Ascending aorta (tissue), 2 donors: Measurements from ENCODE around the gene ZNF263. TPM values are rescaled to one million over a fixed set of nuclear protein-coding genes. Genes with fewer than 3 reads are reported as not detected.

Experiments
- DNase-seq, 2 donors: peaks; one replicate each; pipeline ENCODE4 v3.0.0-alpha.2; 2019; ENCODE audit warnings: low spot score in 2 of 2
- H3K27ac ChIP-seq, 2 donors: fragments of 200-600 bp; sonication (generic); one replicate each; pipeline ENCODE4 v1.5.1; 2016 to 2017; ENCODE audit warnings: mild to moderate bottlenecking in 1 of 2
- H3K27me3 ChIP-seq: fragments of 200-600 bp; sonication (generic); one replicate; pipeline ENCODE4 v1.5.1; 2017
- H3K36me3 ChIP-seq, 2 donors: fragments of 200-600 bp; sonication (generic); one replicate each; pipeline ENCODE4 v1.5.1; 2016
- H3K4me1 ChIP-seq, 2 donors: fragments of 200-600 bp; sonication (generic); one replicate each; pipeline ENCODE4 v1.5.1; 2016 to 2017; ENCODE audit warnings: mild to moderate bottlenecking in 1 of 2
- H3K4me3 ChIP-seq, 2 donors: fragments of 200-600 bp; sonication (generic); one replicate each; pipeline ENCODE4 v1.5.1; 2016 to 2017; ENCODE audit warnings: mild to moderate bottlenecking in 1 of 2
- H3K9me3 ChIP-seq, 2 donors: fragments of 200-600 bp; sonication (generic); one replicate each; pipeline ENCODE4 v1.5.1; 2016
- CTCF ChIP-seq, 3 experiments: fragments of 200-600 bp in 2 of 3; fragments of 450-650 bp in 1 of 3; sonication (generic) in 2 of 3; IDR thresholded peaks; one replicate each; pipeline ENCODE4 v1.5.1; 2016 to 2019; ENCODE audit warnings: antibody characterized with exemption in 3 of 3, mild to moderate bottlenecking in 1 of 3, moderate library complexity in 1 of 3
- intact Hi-C: fragments of 100-400 bp; cut with DNase I; formaldehyde crosslinking; loops from one replicate; pipeline ENCODE4 v1.15.1; 2023
- total RNA-seq: library from RNA; depleted of rRNA; stranded (reverse); fragments of >200 nt; gene quantifications from one replicate; pipeline ENCODE4 v1.1.0, GENCODE V29; 2016

ZNF263 gene
- total RNA-seq, 1 donor from 2014 or later, result 61.8 TPM

DNA sequence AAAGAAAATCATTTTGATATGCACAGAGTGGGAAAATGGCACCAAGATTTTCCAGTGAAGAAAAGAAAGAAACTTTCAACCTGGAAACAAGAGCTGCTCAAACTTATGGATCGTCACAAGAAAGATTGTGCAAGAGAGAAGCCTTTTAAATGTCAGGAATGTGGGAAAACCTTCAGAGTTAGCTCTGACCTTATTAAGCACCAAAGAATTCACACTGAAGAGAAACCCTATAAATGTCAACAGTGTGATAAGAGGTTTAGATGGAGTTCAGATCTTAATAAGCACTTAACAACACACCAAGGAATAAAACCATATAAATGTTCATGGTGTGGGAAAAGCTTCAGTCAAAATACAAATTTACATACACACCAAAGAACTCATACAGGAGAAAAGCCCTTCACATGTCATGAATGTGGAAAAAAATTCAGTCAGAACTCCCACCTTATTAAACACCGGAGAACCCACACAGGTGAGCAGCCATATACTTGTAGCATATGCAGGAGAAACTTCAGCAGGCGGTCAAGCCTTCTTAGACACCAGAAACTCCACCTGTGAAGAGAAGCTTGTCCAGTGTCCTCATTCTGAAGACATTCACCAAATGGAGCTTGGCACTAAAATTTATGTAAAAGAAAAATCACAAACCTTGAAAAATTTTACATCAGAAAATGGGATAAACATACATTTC, 34.2 kb downstream of the ZNF263 start:
- Histone ChIP-seq H3K4me3 (no peak overlapping the region), H3K36me3 (peaks cover 39 to 71% of the 10 kb centered on the region in 2 donors), H3K9me3 (peaks cover 93 to 100% of the 10 kb centered on the region in 2 donors), H3K4me1 (no peaks in the 10 kb centered on the region), H3K27me3 (no peaks in the 10 kb centered on the region), H3K27ac (no peak overlapping the region)
- no peak for DNase-seq
- no peak for TF ChIP-seq CTCF (IDR thresholded peaks at IDR 0.05)
- intact Hi-C loops, result no loop called here

GRCh38 chr16:3321816-3322215, 38.5 kb downstream of the ZNF263 start:
- Histone ChIP-seq H3K9me3 (peaks cover 71 to 84% of the 10 kb centered on the region in 2 donors), H3K27ac (no peak overlapping the region), H3K27me3 (no peaks in the 10 kb centered on the region), H3K36me3 (peaks cover 12 to 28% of the 10 kb centered on the region in 2 donors), H3K4me3 (no peak overlapping the region), H3K4me1 (no peaks in the 10 kb centered on the region)
- intact Hi-C loops, result no loop called here
- TF ChIP-seq CTCF (IDR thresholded peaks at IDR 0.05), result no peak
- DNase-seq, result no peak

GRCh38 chr16:3327514-3327913, 44.2 kb downstream of the ZNF263 start:
- H3K9me3 ChIP-seq, result peaks cover 18 to 36% of the 10 kb centered on the region in 2 donors
- H3K4me3 ChIP-seq, result no peak overlapping the region
- H3K27ac ChIP-seq, result no peak overlapping the region
- intact Hi-C loops, result no loop called here
- no peak for DNase-seq
- no peaks in the 10 kb centered on the region for H3K36me3 ChIP-seq
- H3K27me3 ChIP-seq, result no peaks in the 10 kb centered on the region
- no peak for TF ChIP-seq CTCF (IDR thresholded peaks at IDR 0.05)
- H3K4me1 ChIP-seq, result no peaks in the 10 kb centered on the region

DNA sequence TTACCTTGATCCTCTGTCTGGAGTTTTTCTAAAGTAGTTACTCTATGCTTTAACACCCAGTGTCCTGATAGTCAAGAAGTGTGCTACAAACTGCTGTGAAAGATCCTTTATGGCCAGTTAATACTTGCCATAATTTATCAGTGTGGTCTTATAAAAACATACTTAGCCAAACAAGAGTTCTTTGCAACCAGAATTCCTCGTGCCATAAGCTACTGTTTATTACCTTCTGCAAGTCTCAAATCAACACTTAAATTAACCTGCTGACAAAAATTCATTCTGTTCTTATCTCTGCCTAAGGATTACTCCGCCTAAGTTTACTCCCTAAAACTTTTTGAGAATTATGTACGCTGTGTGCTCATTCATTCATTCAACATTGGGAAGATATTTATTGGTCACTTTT, 44.8 kb downstream of the ZNF263 start:
- Histone ChIP-seq H3K4me3 (no peak overlapping the region), H3K9me3 (peaks cover 12 to 30% of the 10 kb centered on the region in 2 donors), H3K4me1 (no peaks in the 10 kb centered on the region), H3K27me3 (no peaks in the 10 kb centered on the region), H3K36me3 (no peaks in the 10 kb centered on the region), H3K27ac (no peak overlapping the region)
- intact Hi-C loops, result no loop called here
- TF ChIP-seq CTCF (IDR thresholded peaks at IDR 0.05), result no peak
- DNase-seq, result no peak

- Histone ChIP-seq H3K27ac (no peak overlapping the region), H3K4me1 (no peaks in the 10 kb centered on the region), H3K9me3 (peaks cover 6 to 27% of the 10 kb centered on the region in 2 donors), H3K36me3 (no peaks in the 10 kb centered on the region), H3K27me3 (no peaks in the 10 kb centered on the region), H3K4me3 (no peak overlapping the region)
- no peak for TF ChIP-seq CTCF (IDR thresholded peaks at IDR 0.05)
- intact Hi-C loops, result no loop called here
- DNase-seq, result no peak
Observed at GRCh38 chr16:3328643-3329042, 45.4 kb downstream of the ZNF263 start.

Other genes with a start within 250 kb of the ZNF263 start
- gene BICDL2, start 246.5 kb upstream of the ZNF263 start, total RNA-seq, result not detected
- 0.21 TPM for gene MMP25, start 236.9 kb upstream of the ZNF263 start, total RNA-seq
- gene IL32, start 217.9 kb upstream of the ZNF263 start, total RNA-seq, result 139 TPM
- not detected for gene ZSCAN10, start 184.2 kb upstream of the ZNF263 start, total RNA-seq
- 49.8 TPM for gene ZNF205, start 170.9 kb upstream of the ZNF263 start, total RNA-seq
- gene ZNF213, start 148.5 kb upstream of the ZNF263 start, total RNA-seq, result 25.3 TPM
- not detected for gene OR1F1, start 95.3 kb upstream of the ZNF263 start, total RNA-seq
- gene ZNF200, start 48.3 kb upstream of the ZNF263 start, total RNA-seq, result 14.6 TPM
- 1.1 TPM for gene MEFV, start 26.9 kb upstream of the ZNF263 start, total RNA-seq
- 1.6 TPM for gene TIGD7, start 21.9 kb downstream of the ZNF263 start, total RNA-seq
- gene ZNF75A, start 22.0 kb downstream of the ZNF263 start, total RNA-seq, result 8.3 TPM
- not detected for gene OR2C1, start 72.4 kb downstream of the ZNF263 start, total RNA-seq
- 4.2 TPM for gene ZSCAN32, start 117.5 kb downstream of the ZNF263 start, total RNA-seq
- 16.0 TPM for gene ZNF174, start 117.7 kb downstream of the ZNF263 start, total RNA-seq
- gene ZNF597, start 160.0 kb downstream of the ZNF263 start, total RNA-seq, result 0.21 TPM
- gene NAA60, start 160.2 kb downstream of the ZNF263 start, total RNA-seq, result 74.6 TPM
- not detected for gene C16orf90, start 212.0 kb downstream of the ZNF263 start, total RNA-seq
- gene CLUAP1, start 217.5 kb downstream of the ZNF263 start, total RNA-seq, result 72.4 TPM